Stimulated activated CD8-positive, alpha-beta memory T cell treated with anti-CD3 and anti-CD28 coated beads, Interleukin-15, amount 100 ng/mL, for 48 hours (primary cell): Measurements from ENCODE around the gene CCSER1.

ENCODE experiments used
- DNase-seq, 2 donors: peaks; one replicate each; pipeline ENCODE4 v3.0.0-alpha.2; 2020; ENCODE audit warnings: low read depth in 2 of 2

Gene CCSER1

DNA sequence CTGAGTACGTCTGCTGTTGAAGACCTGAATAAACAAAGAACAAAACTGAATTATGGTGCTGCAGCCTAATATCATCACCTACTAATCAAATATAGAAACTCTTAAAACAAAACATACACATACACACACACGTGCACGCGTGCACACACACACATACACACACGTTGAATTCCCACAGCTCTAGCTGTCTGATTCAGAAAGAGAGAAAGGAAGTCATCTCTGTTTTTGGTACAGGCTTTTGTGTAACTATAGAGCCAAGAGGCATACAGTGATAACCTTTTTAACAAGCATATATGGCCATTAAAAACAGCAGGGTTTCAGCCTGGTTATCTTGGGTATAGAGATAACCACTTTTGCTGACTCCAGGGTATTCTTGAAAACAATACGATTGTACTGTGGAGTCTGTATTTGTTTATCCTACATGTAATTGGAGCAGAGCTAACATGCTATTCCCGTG lies 823.2 kb downstream of the CCSER1 start:
- DNase-seq: no peak

GRCh38 chr4:90951037-90951436 lies 823.8 kb downstream of the CCSER1 start:
- no peak for DNase-seq

- no peak for DNase-seq
Observed at GRCh38 chr4:90958256-90958895, 831.2 kb downstream of the CCSER1 start.

DNA sequence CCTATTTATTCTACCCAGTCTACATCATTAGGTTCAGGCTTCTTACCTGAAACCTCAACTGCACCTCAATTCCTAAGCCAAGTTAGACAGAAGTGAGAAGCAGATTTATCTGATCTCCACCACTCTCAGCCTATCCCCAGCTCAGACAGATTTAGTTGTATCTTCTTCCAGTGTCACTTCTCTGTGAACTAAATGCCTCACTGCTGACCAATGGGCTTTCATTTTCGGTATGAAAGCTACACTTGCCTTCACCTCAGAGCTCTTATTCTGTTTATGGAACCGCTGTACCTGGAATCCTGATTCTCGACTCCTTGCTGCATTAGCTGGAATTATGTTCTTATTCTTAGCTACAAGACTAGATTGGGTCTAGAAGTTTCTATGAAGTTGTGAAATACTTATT lies 833.2 kb downstream of the CCSER1 start:
- no peak for DNase-seq

- no peak for DNase-seq
Observed at GRCh38 chr4:90960840-90961239, 833.6 kb downstream of the CCSER1 start.

- DNase-seq: no peak
Observed at GRCh38 chr4:90970021-90970420, 842.8 kb downstream of the CCSER1 start.

- no peak for DNase-seq
Observed at GRCh38 chr4:90977726-90978125, 850.5 kb downstream of the CCSER1 start.

GRCh38 chr4:90979556-90979955 lies 852.4 kb downstream of the CCSER1 start:
- no peak for DNase-seq

DNA sequence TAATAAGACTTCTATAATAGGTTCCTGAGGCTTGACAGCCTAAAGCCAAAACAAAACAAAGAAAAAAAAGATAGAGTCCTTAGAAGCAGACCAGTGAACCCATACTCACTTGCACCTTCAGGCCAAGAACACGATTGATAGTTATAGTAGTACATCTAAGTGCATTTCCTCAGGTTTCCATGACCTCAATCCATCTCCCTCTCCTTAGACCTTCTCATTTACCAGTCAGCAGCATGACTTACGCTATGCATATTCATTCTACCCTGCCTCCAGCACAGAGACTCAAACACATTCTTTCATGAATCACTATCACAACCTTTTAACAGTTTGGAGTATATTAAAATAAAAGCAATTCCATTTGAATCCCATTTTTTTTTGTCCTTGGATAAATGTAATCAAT lies 855.6 kb downstream of the CCSER1 start:
- DNase-seq: no peak

- DNase-seq: no peak
Observed at GRCh38 chr4:90990284-90990683, 863.1 kb downstream of the CCSER1 start.

DNA sequence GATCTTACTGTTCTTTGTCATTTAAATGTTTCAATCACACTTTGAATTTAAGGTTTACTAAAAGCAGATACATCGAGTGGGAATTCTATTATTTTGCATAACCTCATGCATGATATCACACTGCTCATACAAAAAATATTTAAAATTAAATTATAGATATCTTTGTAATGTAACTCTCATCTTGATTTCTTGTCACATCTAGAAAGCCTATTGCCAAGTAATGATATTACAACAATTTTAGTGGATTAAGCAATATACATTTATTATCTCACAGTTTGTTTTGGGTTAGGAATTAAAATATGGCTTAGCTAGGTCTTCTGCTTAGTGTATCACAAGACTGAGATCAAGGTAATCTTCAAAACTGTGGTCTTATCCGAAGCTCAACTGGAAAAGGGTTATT lies 865.0 kb downstream of the CCSER1 start:
- no peak for DNase-seq

DNA sequence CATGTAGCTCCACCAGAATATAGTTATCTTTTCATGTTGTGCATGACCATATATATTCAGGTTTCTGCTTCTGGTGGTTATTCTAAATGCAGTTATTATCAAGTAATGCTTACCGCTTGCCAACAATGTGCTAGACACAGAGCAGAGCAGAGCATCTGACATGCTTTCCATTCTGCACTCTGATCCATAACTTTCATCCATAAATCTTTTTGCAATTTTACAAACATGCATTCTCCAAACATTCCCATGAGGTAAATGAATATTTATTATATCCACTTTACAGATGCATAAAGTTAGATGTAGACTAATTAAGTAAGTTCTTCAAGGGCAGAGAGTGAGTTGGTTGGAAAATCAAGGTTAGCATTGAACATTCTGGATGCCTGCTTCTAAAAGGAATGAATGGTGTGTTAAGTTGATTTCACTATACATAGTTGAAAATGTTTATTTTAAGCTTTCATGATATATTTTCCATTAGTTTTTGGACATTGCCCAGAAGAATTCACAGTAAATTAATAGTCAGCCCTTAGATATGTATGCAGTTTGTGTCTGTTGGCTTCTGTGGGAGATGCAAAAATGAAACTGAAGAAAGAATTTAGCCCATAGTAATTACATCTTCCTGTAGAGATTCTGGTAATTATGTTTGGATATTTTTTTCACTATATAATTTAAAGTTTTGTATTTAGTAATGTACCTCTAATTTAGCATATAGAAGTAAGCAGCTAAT lies 867.8 kb downstream of the CCSER1 start:
- no peak for DNase-seq

GRCh38 chr4:90995996-90996395 lies 868.8 kb downstream of the CCSER1 start:
- no peak for DNase-seq

- DNase-seq: no peak
Observed at GRCh38 chr4:90996813-90997212, 869.6 kb downstream of the CCSER1 start.

GRCh38 chr4:91015861-91016260 lies 888.7 kb downstream of the CCSER1 start:
- DNase-seq: no peak

GRCh38 chr4:91019513-91019912 lies 892.3 kb downstream of the CCSER1 start:
- no peak for DNase-seq

- no peak for DNase-seq
Observed at GRCh38 chr4:91025241-91026148, 898.3 kb downstream of the CCSER1 start.

- no peak for DNase-seq
Observed at GRCh38 chr4:91028228-91028627, 901.0 kb downstream of the CCSER1 start.

DNA sequence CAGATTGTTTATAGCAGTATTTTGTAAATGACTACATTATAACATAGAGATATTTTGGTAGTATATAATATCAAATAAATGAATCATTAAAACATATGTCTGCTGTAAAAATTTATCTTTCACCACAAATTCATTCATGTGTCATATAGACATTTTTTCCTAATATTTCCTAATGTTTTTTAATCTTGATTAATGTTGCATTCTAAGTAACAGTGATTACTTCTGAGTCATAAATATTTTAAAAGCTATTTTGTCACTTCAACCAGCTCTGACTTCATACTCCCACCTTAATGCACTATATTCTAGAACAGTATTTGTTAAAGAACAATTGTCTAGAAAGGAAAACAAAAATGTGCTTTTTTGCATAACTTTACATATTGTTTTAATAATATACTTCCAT lies 904.6 kb downstream of the CCSER1 start:
- DNase-seq: no peak

DNA sequence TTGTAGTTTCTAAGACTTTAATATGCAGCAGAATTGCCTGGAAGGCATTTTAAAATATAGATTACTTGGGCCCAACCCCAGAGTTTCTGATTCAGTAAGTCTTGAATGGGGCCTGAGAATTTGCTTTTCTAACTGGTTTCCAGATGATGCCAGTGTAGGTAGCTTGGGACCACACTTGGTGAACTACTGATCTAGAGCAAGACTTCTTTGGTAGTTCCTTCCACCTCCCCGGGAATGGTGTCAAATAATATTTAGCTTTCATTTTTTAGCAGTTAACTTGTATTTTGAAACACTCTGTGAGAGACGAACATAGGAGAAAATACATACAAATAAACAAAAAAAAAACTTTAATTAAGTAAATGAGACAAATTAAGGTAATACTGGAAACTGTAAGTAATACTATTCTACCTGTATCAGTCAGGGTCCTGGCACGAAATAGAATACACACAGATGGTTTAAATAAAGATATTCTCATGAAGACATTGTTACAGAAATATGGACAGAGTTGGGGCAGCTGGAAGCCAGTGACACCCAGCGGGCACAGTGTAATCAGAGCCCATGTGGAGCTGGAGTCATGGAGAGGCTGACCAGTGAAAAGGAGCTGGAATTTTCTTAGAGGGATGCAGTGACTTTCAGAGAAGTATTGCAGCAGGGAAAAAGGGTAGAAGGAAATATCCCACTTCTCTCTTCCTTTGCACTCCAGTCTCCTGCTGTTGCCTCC lies 905.7 kb downstream of the CCSER1 start:
- no peak for DNase-seq

DNA sequence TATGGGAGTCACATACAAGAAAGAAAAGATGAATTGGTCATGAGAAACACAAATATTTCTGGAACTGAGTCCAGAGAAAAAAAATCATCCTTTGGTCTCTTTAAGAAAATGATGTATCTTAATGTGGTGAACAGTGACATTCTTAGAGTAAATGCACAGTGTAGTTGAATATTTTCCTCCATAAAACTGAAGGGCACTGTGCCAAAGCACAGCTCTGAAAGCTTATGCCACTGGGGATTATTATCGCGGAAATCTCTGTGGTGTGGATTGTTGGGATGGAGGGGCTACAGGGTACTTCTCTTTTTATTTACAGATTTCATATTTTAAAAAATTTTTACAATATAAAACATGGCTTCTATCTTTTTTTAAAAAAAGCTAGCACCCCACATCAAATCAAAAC lies 908.1 kb downstream of the CCSER1 start:
- no peak for DNase-seq

DNA sequence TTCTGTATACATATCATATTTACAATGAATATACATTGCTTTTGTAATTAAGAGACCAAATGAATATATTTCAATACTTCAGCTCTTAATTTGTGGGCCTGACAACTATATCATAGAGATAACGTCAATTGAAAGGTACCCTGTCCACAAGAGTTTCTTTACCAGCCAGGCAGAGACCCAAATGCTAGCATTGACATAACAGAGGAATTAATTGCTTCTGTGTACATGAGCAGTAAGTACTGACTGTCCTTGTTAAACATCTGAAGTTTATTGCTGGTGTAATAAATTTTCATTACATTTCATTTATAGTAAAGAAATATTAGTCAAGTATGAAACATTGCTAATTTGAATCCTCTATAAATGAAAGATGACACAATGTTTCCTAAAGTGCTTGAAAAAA lies 910.8 kb downstream of the CCSER1 start:
- no peak for DNase-seq
